ENCODE measurements around the gene IQCM. TPM values are rescaled to one million over a fixed set of nuclear protein-coding genes. Genes with fewer than 3 reads are reported as not detected.

Gene IQCM
- total and polyA plus RNA-seq, 11 donors, result not detected

DNA sequence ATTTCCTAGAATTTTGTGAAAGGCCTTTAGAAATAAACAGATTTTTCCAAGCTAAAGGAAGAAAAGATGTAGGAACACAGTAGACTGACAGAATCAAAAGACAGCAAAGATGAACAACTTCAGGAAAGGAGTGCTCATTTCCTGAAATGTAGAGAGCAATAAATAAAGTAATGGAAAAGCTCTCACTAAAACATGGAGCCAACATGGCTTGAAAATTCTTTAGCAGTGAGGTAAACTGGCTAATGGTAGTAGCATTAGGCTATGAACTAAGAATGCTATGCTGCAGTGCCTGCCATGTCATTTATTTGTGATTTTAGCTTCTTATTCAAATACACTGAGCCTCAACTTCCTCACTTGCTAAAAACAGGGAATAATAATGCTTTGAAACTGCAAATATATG, 108.7 kb downstream of the IQCM start:
- Histone ChIP-seq H3K27ac (no peak overlapping the region), H3K27me3 (no peaks in the 10 kb centered on the region), H3K4me3 (no peak overlapping the region), H3K36me3 (no peaks in the 10 kb centered on the region), H3K9me3 (peaks cover 0 to 9% (median 0%) of the 10 kb centered on the region in 12 donors), H3K4me1 (peaks cover 0 to 21% (median 1%) of the 10 kb centered on the region in 12 donors)
- TF ChIP-seq POLR2A (IDR thresholded peaks at IDR 0.05) (no peak), CTCF (IDR thresholded peaks at IDR 0.05) (no peak)
- ATAC-seq (peak in 2 of 4 donors; percentile 62 to 72), DNase-seq (no peak)
- intact Hi-C loops (cut with DNase I), result no loop called here

GRCh38 chr4:149702414-149703293, 113.0 kb downstream of the IQCM start:
- no peak for TF ChIP-seq POLR2A (IDR thresholded peaks at IDR 0.05)
- no peak for TF ChIP-seq CTCF (IDR thresholded peaks at IDR 0.05)
- intact Hi-C loops (cut with DNase I), result no loop called here
- Histone ChIP-seq H3K9me3 (peaks cover 0 to 9% (median 0%) of the 10 kb centered on the region in 12 donors), H3K4me1 (peaks cover 0 to 5% (median 0%) of the 10 kb centered on the region in 12 donors), H3K4me3 (no peak overlapping the region), H3K27me3 (no peaks in the 10 kb centered on the region), H3K36me3 (no peaks in the 10 kb centered on the region), H3K27ac (no peak overlapping the region)
- 82 to 91% (median 86%) methylated on average over 2 of the region's 2 CpGs for WGBS, 4 donors
- no peak for DNase-seq
- no peak for ATAC-seq

DNA sequence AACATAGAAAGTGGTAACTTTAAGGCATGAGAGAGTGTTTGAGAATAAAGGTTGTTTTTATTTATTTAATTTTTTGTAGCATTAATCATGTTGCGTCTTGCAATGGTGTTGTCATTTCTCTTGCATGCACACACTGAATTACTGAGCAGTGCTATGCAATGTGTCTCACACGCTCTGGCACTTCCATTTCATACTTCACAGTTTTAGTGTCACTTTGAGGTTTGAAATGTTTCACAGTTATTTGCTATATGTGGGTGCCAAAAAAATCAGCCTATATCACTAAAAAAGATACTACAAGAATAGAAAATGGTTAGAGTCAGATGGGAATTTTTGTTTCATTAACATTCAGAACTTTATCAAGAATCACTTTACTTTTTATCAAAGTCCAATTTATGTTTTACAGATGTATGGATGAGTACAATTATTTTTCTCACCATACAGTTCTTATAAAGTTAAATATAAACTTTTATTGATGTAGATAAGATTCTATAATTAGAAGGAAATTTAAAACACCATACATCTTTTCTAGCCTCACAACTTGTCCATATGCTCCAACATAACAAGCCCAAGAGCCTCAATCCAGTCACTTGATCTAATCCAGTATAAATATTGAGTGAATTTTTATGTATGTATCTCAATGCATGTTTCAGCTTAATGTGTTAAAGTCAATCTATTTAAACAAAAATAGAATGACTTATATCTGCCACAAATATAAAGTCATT, 114.0 kb downstream of the IQCM start:
- Histone ChIP-seq H3K9me3 (peaks cover 0 to 9% (median 0%) of the 10 kb centered on the region in 12 donors), H3K27ac (no peak overlapping the region), H3K4me3 (no peak overlapping the region), H3K27me3 (no peaks in the 10 kb centered on the region), H3K4me1 (no peaks in the 10 kb centered on the region), H3K36me3 (no peaks in the 10 kb centered on the region)
- intact Hi-C loops (cut with DNase I), result no loop called here
- no peak for TF ChIP-seq CTCF (IDR thresholded peaks at IDR 0.05)
- ATAC-seq (no peak), DNase-seq (no peak)
- 87 to 94% (median 90%) methylated on average over 2 of the region's 2 CpGs for whole genome bisulfite sequencing, 4 donors

DNA sequence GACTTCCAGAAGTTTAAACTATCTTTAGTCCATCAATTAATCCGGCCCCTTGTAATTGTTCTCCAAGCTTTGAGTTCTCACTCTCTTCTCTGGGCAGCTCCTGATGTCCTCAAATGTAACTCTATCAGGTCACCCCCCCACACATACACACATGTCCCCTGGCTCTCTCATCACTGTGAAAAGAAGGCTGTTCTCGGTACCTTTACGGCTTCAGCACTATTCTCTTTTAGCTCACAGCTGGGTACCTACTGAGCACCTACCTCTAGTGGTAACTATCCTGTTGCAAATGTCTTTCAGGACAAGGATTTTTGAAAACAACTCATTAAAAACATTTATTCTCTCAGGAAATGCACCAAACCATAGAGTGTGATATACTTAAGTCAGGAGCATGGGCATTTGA, 115.4 kb downstream of the IQCM start:
- H3K9me3 ChIP-seq, result peaks cover 0 to 9% (median 0%) of the 10 kb centered on the region in 12 donors
- DNase-seq, result no peak
- H3K27ac ChIP-seq, result no peak overlapping the region
- ATAC-seq, result no peak
- H3K27me3 ChIP-seq, result no peaks in the 10 kb centered on the region
- intact Hi-C loops (cut with DNase I), result no loop called here
- WGBS, 4 donors, result 87 to 96% (median 91%) methylated on average over 3 of the region's 3 CpGs
- TF ChIP-seq POLR2A (IDR thresholded peaks at IDR 0.05) (no peak), CTCF (IDR thresholded peaks at IDR 0.05) (no peak)
- H3K36me3 ChIP-seq, result no peaks in the 10 kb centered on the region
- H3K4me1 ChIP-seq, result no peaks in the 10 kb centered on the region
- H3K4me3 ChIP-seq, result no peak overlapping the region

Data from heart left ventricle (tissue), 16 donors.